HG02759 (cell line): ENCODE data around the gene GMCL1.
"Not testable (repeated sequence)": the region's sequence is repeated elsewhere in the genome, so short reads cannot be mapped to it uniquely, and the experiment has no call there.

Source experiments
- ATAC-seq: cut with Tn5 transposase; IDR thresholded peaks from one replicate; pipeline ENCODE4 v1.9.1; 2021; ENCODE audit warnings: mild to moderate bottlenecking, moderate library complexity; ENCODE audit not compliant: unreplicated experiment

Gene GMCL1

GRCh38 chr2:69807821-69808540, 21.5 kb upstream of the GMCL1 start:
- ATAC-seq: no peak

GRCh38 chr2:69810550-69810949, 18.9 kb upstream of the GMCL1 start:
- no peak for ATAC-seq

- no peak for ATAC-seq
Observed at GRCh38 chr2:69811018-69811417, 18.4 kb upstream of the GMCL1 start.

GRCh38 chr2:69811591-69811990, 17.9 kb upstream of the GMCL1 start:
- ATAC-seq: no peak

- no peak for ATAC-seq
Observed at GRCh38 chr2:69815717-69816116, 13.7 kb upstream of the GMCL1 start.

- ATAC-seq: peak; percentile 49
Observed at GRCh38 chr2:69816923-69817542, 12.4 kb upstream of the GMCL1 start.

GRCh38 chr2:69817729-69818501, 11.5 kb upstream of the GMCL1 start:
- ATAC-seq: no peak

GRCh38 chr2:69827796-69828540, 1.5 kb upstream of the GMCL1 start:
- no peak for ATAC-seq

- ATAC-seq: peak; percentile 3
Observed at GRCh38 chr2:69828938-69829255, 563 bp upstream of the GMCL1 start.

GRCh38 chr2:69830045-69830905, 815 bp downstream of the GMCL1 start:
- ATAC-seq: peak; percentile 19

- not testable (repeated sequence) for ATAC-seq
Observed at GRCh38 chr2:69830906-69831241, 1.4 kb downstream of the GMCL1 start.

- no peak for ATAC-seq
Observed at GRCh38 chr2:69831354-69831905, 2.0 kb downstream of the GMCL1 start.

GRCh38 chr2:69833752-69834151, 4.3 kb downstream of the GMCL1 start:
- ATAC-seq: no peak

- no peak for ATAC-seq
Observed at GRCh38 chr2:69835666-69836065, 6.2 kb downstream of the GMCL1 start.

- ATAC-seq: no peak
Observed at GRCh38 chr2:69836316-69836715, 6.9 kb downstream of the GMCL1 start.

- no peak for ATAC-seq
Observed at GRCh38 chr2:69837533-69837932, 8.1 kb downstream of the GMCL1 start.

- no peak for ATAC-seq
Observed at GRCh38 chr2:69843993-69844392, 14.5 kb downstream of the GMCL1 start.

- no peak for ATAC-seq
Observed at GRCh38 chr2:69844560-69844959, 15.1 kb downstream of the GMCL1 start.

GRCh38 chr2:69846182-69847067, 17.0 kb downstream of the GMCL1 start:
- no peak for ATAC-seq
